H9 (cell line): ENCODE data around the gene PARD6G. TPM values are rescaled to one million over a fixed set of nuclear protein-coding genes. Genes with fewer than 3 reads are reported as not detected.

Experiments
- DNase-seq: peaks from one replicate; pipeline ENCODE4 v3.0.0-alpha.2; 2017
- H2AFZ ChIP-seq: one replicate; pipeline ENCODE4 v1.6.1; 2013; ENCODE audit warnings: mild to moderate bottlenecking, low read length, control low read depth, moderate library complexity
- H2AK5ac ChIP-seq: 2 replicates; pipeline ENCODE4 v1.6.1; 2013; ENCODE audit warnings: low read length, control low read depth, mixed read lengths; ENCODE audit not compliant: insufficient read length
- H2BK120ac ChIP-seq: one replicate; pipeline ENCODE4 v1.6.1; 2013; ENCODE audit warnings: low read depth, mild to moderate bottlenecking, low read length, control low read depth, inconsistent platforms; ENCODE audit not compliant: poor library complexity, severe bottlenecking
- H2BK12ac ChIP-seq: 2 replicates; pipeline ENCODE4 v1.6.1; 2013; ENCODE audit warnings: low read length, control low read depth, mixed read lengths, low read depth; ENCODE audit not compliant: insufficient read length
- H2BK15ac ChIP-seq: 2 replicates; pipeline ENCODE4 v1.6.1; 2013; ENCODE audit warnings: low read depth, low read length, control low read depth
- H2BK20ac ChIP-seq: one replicate; pipeline ENCODE4 v1.6.1; 2013; ENCODE audit warnings: low read depth, mild to moderate bottlenecking, low read length, control low read depth, inconsistent platforms; ENCODE audit not compliant: poor library complexity, severe bottlenecking
- H2BK5ac ChIP-seq: 2 replicates; pipeline ENCODE4 v1.6.1; 2013; ENCODE audit warnings: low read length, control low read depth, mixed read lengths; ENCODE audit not compliant: insufficient read length
- H3K14ac ChIP-seq: 2 replicates; pipeline ENCODE4 v1.6.1; 2013; ENCODE audit warnings: low read length, control low read depth; ENCODE audit not compliant: insufficient read depth
- H3K18ac ChIP-seq: 2 replicates; pipeline ENCODE4 v1.6.1; 2013; ENCODE audit warnings: low read depth, mild to moderate bottlenecking, mixed read lengths, low read length, control low read depth; ENCODE audit not compliant: insufficient read length
- H3K23ac ChIP-seq: 2 replicates; pipeline ENCODE4 v1.6.1; 2013; ENCODE audit warnings: low read length, control low read depth, mixed read lengths, low read depth; ENCODE audit not compliant: insufficient read length
- H3K23me2 ChIP-seq: 2 replicates; pipeline ENCODE4 v1.6.1; 2013; ENCODE audit warnings: low read depth, mild to moderate bottlenecking, mixed read lengths, low read length, control low read depth; ENCODE audit not compliant: insufficient read length, poor library complexity, severe bottlenecking
- H3K27ac ChIP-seq: 2 replicates; pipeline ENCODE4 v1.5.1; 2013; ENCODE audit warnings: low read length, control low read depth, mixed read lengths, low read depth; ENCODE audit not compliant: insufficient read length
- H3K27me3 ChIP-seq: 2 replicates; pipeline ENCODE4 v1.6.1; 2013; ENCODE audit warnings: low read length, control low read depth, inconsistent platforms; ENCODE audit not compliant: insufficient read depth
- H3K4ac ChIP-seq: 2 replicates; pipeline ENCODE4 v1.6.1; 2013; ENCODE audit warnings: low read depth, mild to moderate bottlenecking, control low read depth, inconsistent platforms, low read length, moderate library complexity
- H3K4me1 ChIP-seq: 2 replicates; pipeline ENCODE4 v1.6.1; 2013; ENCODE audit warnings: low read length, control low read depth, inconsistent platforms; ENCODE audit not compliant: insufficient read depth
- H3K4me2 ChIP-seq: 2 replicates; pipeline ENCODE4 v1.6.1; 2013; ENCODE audit warnings: low read length, control low read depth, mixed read lengths; ENCODE audit not compliant: insufficient read length, insufficient read depth
- H3K56ac ChIP-seq: 2 replicates; pipeline ENCODE4 v1.6.1; 2013; ENCODE audit warnings: low read depth, mild to moderate bottlenecking, mixed read lengths, low read length, control low read depth; ENCODE audit not compliant: insufficient read length
- H3K79me1 ChIP-seq: 2 replicates; pipeline ENCODE4 v1.6.1; 2013; ENCODE audit warnings: low read depth, mild to moderate bottlenecking, moderate library complexity, low read length, control low read depth, inconsistent platforms; ENCODE audit not compliant: insufficient read depth, poor library complexity, severe bottlenecking
- H3K79me2 ChIP-seq: 2 replicates; pipeline ENCODE4 v1.6.1; 2013; ENCODE audit warnings: low read length, control low read depth, inconsistent platforms; ENCODE audit not compliant: insufficient read depth
- H3K9ac ChIP-seq: 2 replicates; pipeline ENCODE4 v1.6.1; 2013; ENCODE audit warnings: low read length, control low read depth, mixed read lengths; ENCODE audit not compliant: insufficient read length; ENCODE audit errors: extremely low read depth
- H3K9me3 ChIP-seq: one replicate; pipeline ENCODE4 v1.6.1; 2013; ENCODE audit warnings: low read depth, low read length, inconsistent platforms; ENCODE audit not compliant: control insufficient read depth
- H3T11ph ChIP-seq: one replicate; pipeline ENCODE4 v1.6.1; 2013; ENCODE audit warnings: mild to moderate bottlenecking, low read length, control low read depth, inconsistent platforms
- H4K20me1 ChIP-seq: one replicate; pipeline ENCODE4 v1.6.1; 2013; ENCODE audit not compliant: control insufficient read depth, insufficient read length, insufficient read depth
- H4K5ac ChIP-seq: 2 replicates; pipeline ENCODE4 v1.6.1; 2013; ENCODE audit warnings: low read depth, mild to moderate bottlenecking, mixed read lengths, low read length, control low read depth; ENCODE audit not compliant: insufficient read length
- H4K8ac ChIP-seq: replicated peaks from 2 replicates; pipeline ENCODE4 v1.6.1; 2013; ENCODE audit warnings: low read length, control low read depth, mixed read lengths, low read depth; ENCODE audit not compliant: insufficient read length
- H4K91ac ChIP-seq: 2 replicates; pipeline ENCODE4 v1.6.1; 2013; ENCODE audit warnings: low read depth, mild to moderate bottlenecking, moderate library complexity, mixed read lengths, low read length, control low read depth; ENCODE audit not compliant: insufficient read length
- H3K27ac Mint-ChIP-seq, 3 experiments: 2 replicates in 2 of 3; 3 replicates in 1 of 3; pipeline ENCODE4 v1.8.0; 2020 to 2021; ENCODE audit warnings: mixed read lengths in 3 of 3, mild to moderate bottlenecking in 1 of 3, moderate library complexity in 1 of 3
- H3K27me3 Mint-ChIP-seq: 2 replicates; pipeline ENCODE4 v1.8.0; 2021; ENCODE audit warnings: low read depth, mild to moderate bottlenecking, moderate library complexity, mixed read lengths
- H3K36me3 Mint-ChIP-seq, 3 experiments: 2 replicates in 2 of 3; 3 replicates in 1 of 3; pipeline ENCODE4 v1.8.0; 2020 to 2021; ENCODE audit warnings: low read depth in 3 of 3, mixed read lengths in 3 of 3; ENCODE audit not compliant: insufficient read depth in 1 of 3
- H3K4me1 Mint-ChIP-seq, 2 experiments: 2 replicates each; pipeline ENCODE4 v1.8.0; 2020; ENCODE audit warnings: mixed read lengths in 2 of 2
- H3K4me3 Mint-ChIP-seq, 2 experiments: 2 replicates in 1 of 2; 3 replicates in 1 of 2; pipeline ENCODE4 v1.8.0; 2020 to 2021; ENCODE audit warnings: mild to moderate bottlenecking in 2 of 2, mixed read lengths in 2 of 2, moderate library complexity in 1 of 2
- H3K9me3 Mint-ChIP-seq, 2 experiments: 2 replicates in 1 of 2; 3 replicates in 1 of 2; pipeline ENCODE4 v1.8.0; 2020; ENCODE audit warnings: mild to moderate bottlenecking in 2 of 2, mixed read lengths in 2 of 2, moderate library complexity in 1 of 2
- WGBS: extraction: QIAGEN DNeasy Blood & Tissue Kit; methylation state at CpG from one replicate; pipeline ENCODE4 v1.1.7; 2013; ENCODE audit warnings: missing lambda C conversion rate, low lambda C conversion rate, mixed read lengths; ENCODE audit not compliant: insufficient read length; ENCODE audit errors: extremely low coverage; 5-methylcytosine and 5-hydroxymethylcytosine counted together
- total RNA-seq: library from RNA; stranded (reverse); gene quantifications from 2 replicates; pipeline ENCODE4 v1.2.1, GENCODE V29; 2021
- TF ChIP-seq, protein P1 (sequence below): fragments of 200-600 bp; sonication (generic); conservative IDR thresholded peaks from 3 replicates; pipeline ENCODE4 v1.8.0; 2021; ENCODE audit warnings: antibody characterized with exemption, mild to moderate bottlenecking

PARD6G gene
- total RNA-seq, 1 experiment from 2014 or later: 11.2 TPM

DNA sequence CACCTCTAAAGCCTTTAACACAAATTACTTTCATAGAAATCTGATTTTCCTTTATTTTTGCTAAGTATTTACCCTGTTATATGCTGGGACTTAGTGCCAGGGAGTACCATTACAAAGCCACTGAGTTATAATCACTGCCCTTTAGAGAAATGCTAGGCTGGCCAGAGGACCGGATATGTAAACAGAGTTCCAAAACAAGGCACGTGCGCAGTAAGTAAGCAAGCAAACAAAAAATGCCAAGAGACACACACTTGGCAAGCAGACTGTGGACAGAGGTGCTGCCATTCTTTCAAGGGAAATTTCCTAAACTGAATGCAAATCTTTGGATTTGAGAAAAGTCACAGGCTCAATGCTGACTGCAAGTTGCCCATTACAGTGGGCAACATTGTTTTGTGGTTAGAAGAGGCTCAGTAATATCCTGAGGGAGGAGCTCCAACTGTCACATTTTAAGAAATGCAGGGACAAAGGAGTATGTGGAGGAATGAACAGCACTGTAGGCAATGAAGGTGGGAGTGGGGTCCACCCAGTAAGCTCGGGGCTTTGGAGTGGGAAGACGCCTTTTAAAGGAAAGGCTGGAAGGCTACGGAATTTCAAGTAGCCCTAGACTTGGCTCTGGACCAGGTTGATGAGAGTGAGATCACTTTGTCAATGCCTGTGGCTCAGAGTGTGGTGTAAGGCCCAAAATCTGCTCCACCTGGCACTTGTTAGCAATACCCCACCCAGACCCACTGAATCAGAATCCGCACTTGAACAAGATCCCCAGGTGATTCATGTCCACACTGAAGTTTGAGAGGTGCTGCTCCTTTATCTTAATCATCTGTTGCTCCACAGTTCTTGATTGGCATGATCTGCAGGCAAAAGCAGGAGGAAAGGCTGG lies 2.1 kb upstream of the PARD6G start:
- Histone ChIP-seq H3K14ac (no peak overlapping the region), H2AK5ac (no peak overlapping the region), H4K8ac (no peak overlapping the region), H3K23me2 (peaks cover 9% of the 10 kb centered on the region), H2BK15ac (no peak overlapping the region), H4K91ac (no peak overlapping the region), H2AFZ (no peak overlapping the region), H3K79me1 (no peaks in the 10 kb centered on the region), H3K18ac (no peak overlapping the region), H3K4me1 (no peaks in the 10 kb centered on the region), H3K56ac (no peak overlapping the region), H3K27ac (no peak overlapping the region), H3K4ac (no peak overlapping the region), H3K4me2 (no peak overlapping the region), H2BK20ac (no peak overlapping the region), H3K27me3 (no peaks in the 10 kb centered on the region; the same call in 1 of the 2 replicates), H3K9me3 (no peaks in the 10 kb centered on the region), H3K23ac (no peak overlapping the region), H4K20me1 (no peaks in the 10 kb centered on the region), H3K79me2 (peaks cover 2% of the 10 kb centered on the region; the same call in 1 of the 2 replicates), H3T11ph (no peak overlapping the region), H2BK5ac (no peak overlapping the region), H3K9ac (no peak overlapping the region), H4K5ac (no peak overlapping the region), H2BK120ac (no peak overlapping the region), H2BK12ac (no peak overlapping the region)
- Mint-ChIP-seq H3K4me1 (peaks cover 0 to 4% of the 10 kb centered on the region in 2 experiments; a peak in 1 of 4 replicates), H3K27me3 (peaks cover 35% of the 10 kb centered on the region), H3K9me3 (peaks cover 4 to 5% of the 10 kb centered on the region in 2 experiments; a peak in 4 of 5 replicates), H3K36me3 (peaks cover 0 to 4% (median 0%) of the 10 kb centered on the region in 3 experiments; a peak in 2 of 7 replicates), H3K27ac (no peak overlapping the region), H3K4me3 (no peak overlapping the region)
- TF ChIP-seq, protein P1, sequence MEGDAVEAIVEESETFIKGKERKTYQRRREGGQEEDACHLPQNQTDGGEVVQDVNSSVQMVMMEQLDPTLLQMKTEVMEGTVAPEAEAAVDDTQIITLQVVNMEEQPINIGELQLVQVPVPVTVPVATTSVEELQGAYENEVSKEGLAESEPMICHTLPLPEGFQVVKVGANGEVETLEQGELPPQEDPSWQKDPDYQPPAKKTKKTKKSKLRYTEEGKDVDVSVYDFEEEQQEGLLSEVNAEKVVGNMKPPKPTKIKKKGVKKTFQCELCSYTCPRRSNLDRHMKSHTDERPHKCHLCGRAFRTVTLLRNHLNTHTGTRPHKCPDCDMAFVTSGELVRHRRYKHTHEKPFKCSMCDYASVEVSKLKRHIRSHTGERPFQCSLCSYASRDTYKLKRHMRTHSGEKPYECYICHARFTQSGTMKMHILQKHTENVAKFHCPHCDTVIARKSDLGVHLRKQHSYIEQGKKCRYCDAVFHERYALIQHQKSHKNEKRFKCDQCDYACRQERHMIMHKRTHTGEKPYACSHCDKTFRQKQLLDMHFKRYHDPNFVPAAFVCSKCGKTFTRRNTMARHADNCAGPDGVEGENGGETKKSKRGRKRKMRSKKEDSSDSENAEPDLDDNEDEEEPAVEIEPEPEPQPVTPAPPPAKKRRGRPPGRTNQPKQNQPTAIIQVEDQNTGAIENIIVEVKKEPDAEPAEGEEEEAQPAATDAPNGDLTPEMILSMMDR: no peak
- WGBS: no CpG with 5 or more reads among the region's 7 CpGs
- DNase-seq: no peak
